Neural crest cell (in vitro differentiated cells): ENCODE data around the gene CXCR3. TPM values are rescaled to one million over a fixed set of nuclear protein-coding genes. Genes with fewer than 3 reads are reported as not detected.
"Not testable (repeated sequence)": the region's sequence is repeated elsewhere in the genome, so short reads cannot be mapped to it uniquely, and the experiment has no call there.

ENCODE experiments used
- DNase-seq: peaks from one replicate; pipeline ENCODE4 v3.0.0; 2021; ENCODE audit warnings: low read depth, mixed read lengths, low spot score
- H3K27ac Mint-ChIP-seq: one replicate; pipeline ENCODE4 v1.8.0; 2021; ENCODE audit warnings: mild to moderate bottlenecking, mixed read lengths; ENCODE audit not compliant: unreplicated experiment
- H3K27me3 Mint-ChIP-seq: 2 replicates; pipeline ENCODE4 v1.8.0; 2021; ENCODE audit warnings: low read depth, mild to moderate bottlenecking, mixed read lengths
- H3K36me3 Mint-ChIP-seq: 2 replicates; pipeline ENCODE4 v1.8.0; 2021; ENCODE audit warnings: low read depth, mild to moderate bottlenecking, mixed read lengths
- H3K4me1 Mint-ChIP-seq: 2 replicates; pipeline ENCODE4 v1.8.0; 2021; ENCODE audit warnings: mixed read lengths
- H3K4me3 Mint-ChIP-seq: one replicate; pipeline ENCODE4 v1.8.0; 2021; ENCODE audit warnings: mild to moderate bottlenecking, mixed read lengths
- H3K9me3 Mint-ChIP-seq: 2 replicates; pipeline ENCODE4 v1.8.0; 2021; ENCODE audit warnings: mixed read lengths
- total RNA-seq: library from RNA; stranded (reverse); gene quantifications from 2 replicates; pipeline ENCODE4 v1.2.1, GENCODE V29; 2021
- TF ChIP-seq, protein P1 (sequence below): fragments of 200-600 bp; sonication (generic); conservative IDR thresholded peaks from 2 replicates; pipeline ENCODE4 v1.5.0; 2021; ENCODE audit warnings: antibody characterized with exemption, mild to moderate bottlenecking

CXCR3 gene
- total RNA-seq, 1 donor from 2014 or later, result not detected

GRCh38 chrX:71577682-71578081 is 40.6 kb downstream of the CXCR3 start:
- H3K36me3 Mint-ChIP-seq, result peaks cover 26% of the 10 kb centered on the region
- TF ChIP-seq, protein P1, sequence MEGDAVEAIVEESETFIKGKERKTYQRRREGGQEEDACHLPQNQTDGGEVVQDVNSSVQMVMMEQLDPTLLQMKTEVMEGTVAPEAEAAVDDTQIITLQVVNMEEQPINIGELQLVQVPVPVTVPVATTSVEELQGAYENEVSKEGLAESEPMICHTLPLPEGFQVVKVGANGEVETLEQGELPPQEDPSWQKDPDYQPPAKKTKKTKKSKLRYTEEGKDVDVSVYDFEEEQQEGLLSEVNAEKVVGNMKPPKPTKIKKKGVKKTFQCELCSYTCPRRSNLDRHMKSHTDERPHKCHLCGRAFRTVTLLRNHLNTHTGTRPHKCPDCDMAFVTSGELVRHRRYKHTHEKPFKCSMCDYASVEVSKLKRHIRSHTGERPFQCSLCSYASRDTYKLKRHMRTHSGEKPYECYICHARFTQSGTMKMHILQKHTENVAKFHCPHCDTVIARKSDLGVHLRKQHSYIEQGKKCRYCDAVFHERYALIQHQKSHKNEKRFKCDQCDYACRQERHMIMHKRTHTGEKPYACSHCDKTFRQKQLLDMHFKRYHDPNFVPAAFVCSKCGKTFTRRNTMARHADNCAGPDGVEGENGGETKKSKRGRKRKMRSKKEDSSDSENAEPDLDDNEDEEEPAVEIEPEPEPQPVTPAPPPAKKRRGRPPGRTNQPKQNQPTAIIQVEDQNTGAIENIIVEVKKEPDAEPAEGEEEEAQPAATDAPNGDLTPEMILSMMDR, result no peak
- no peak overlapping the region for H3K27ac Mint-ChIP-seq
- H3K4me1 Mint-ChIP-seq, result no peaks in the 10 kb centered on the region
- H3K27me3 Mint-ChIP-seq, result no peaks in the 10 kb centered on the region
- peaks cover 5% of the 10 kb centered on the region for H3K9me3 Mint-ChIP-seq
- no peak overlapping the region for H3K4me3 Mint-ChIP-seq
- DNase-seq, result no peak

- no peak for DNase-seq
- Mint-ChIP-seq H3K4me1 (no peaks in the 10 kb centered on the region), H3K4me3 (no peak overlapping the region), H3K27me3 (no peaks in the 10 kb centered on the region), H3K27ac (no peak overlapping the region), H3K9me3 (peaks cover 5% of the 10 kb centered on the region), H3K36me3 (peaks cover 21% of the 10 kb centered on the region)
- TF ChIP-seq, protein P1, result no peak
Measured at GRCh38 chrX:71573590-71573989, 44.7 kb downstream of the CXCR3 start.

DNA sequence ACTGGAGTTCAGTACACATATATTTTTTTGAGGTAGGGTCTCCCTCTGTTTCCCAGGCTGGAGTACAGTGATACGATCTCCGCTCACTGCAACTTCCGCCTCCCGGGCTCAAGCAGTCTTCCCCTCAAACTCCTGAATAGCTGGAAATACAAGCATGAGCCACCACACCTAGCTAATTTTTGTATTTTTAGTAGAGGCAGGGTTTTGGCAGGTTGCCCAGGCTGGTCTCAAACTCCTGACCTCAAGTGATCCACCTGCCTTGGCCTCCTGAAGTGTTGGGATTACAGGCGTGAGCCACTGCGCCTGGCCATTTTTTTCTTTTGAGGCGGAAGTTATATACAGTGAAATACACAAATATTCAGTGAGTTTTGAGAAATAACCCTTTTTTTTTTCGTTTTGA is 46.9 kb downstream of the CXCR3 start:
- H3K27me3 Mint-ChIP-seq, H3K4me1 Mint-ChIP-seq, H3K4me3 Mint-ChIP-seq, DNase-seq, H3K27ac Mint-ChIP-seq, H3K9me3 Mint-ChIP-seq: not testable (repeated sequence)
- peaks cover 20% of the 10 kb centered on the region for H3K36me3 Mint-ChIP-seq

Other genes starting within 250 kb of the CXCR3 start
- gene OGT, start 85.4 kb downstream of the CXCR3 start, total RNA-seq, result 121 and 130 TPM in 2 replicates
- 2.0 and 2.3 TPM in 2 replicates for gene GCNA, start 40.1 kb downstream of the CXCR3 start, total RNA-seq
- gene CXorf49, start 99.8 kb upstream of the CXCR3 start, total RNA-seq, result not detected in 2 replicates
- gene CXorf49B, start 144.8 kb upstream of the CXCR3 start, total RNA-seq, result not detected in 2 replicates